Eye (tissue), 1 donor: Measurements from ENCODE around the gene CYLD.

Experiments
- DNase-seq: peaks from one replicate; pipeline ENCODE4 v3.0.0-alpha.2; 2015

Gene CYLD

GRCh38 chr16:50711862-50712559 is 29.9 kb upstream of the CYLD start:
- no peak for DNase-seq

GRCh38 chr16:50712560-50712898 is 29.4 kb upstream of the CYLD start:
- DNase-seq = no peak

GRCh38 chr16:50712956-50713355 is 28.9 kb upstream of the CYLD start:
- no peak for DNase-seq

GRCh38 chr16:50717091-50717490 is 24.8 kb upstream of the CYLD start:
- DNase-seq = no peak

- no peak for DNase-seq
Observed at GRCh38 chr16:50717494-50717893, 24.4 kb upstream of the CYLD start.

- DNase-seq = no peak
Observed at GRCh38 chr16:50718061-50718760, 23.7 kb upstream of the CYLD start.

DNA sequence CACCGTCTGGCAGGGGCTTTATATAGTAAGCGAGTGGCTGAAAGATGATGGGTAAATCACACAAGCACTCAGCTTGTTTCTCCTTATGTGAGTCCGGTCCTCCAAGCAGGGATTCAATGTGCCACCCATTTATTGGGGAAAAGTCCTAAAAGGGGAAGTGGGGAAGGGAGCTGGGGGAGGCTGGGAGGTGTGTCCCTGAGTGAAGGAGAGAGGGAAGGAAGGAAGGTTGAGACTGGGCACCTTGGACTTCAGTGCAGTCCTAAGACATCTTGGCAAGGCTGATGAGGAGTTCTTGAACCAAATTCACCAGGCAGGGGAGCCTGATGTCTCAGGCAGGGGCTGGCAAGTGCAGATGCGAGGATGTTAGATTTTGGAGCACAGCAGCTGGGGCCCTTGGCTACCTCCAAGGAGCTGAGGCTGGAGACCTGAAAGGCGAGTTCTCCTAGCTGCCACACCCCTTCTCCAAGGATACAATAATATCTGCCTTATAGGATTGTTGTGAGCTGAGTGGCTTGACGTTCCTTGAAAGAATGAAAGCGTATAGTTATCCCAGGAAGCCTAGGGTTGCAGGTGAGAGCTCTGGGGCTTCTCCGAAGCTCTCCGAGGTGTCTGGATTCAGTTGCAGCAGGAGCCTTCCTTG is 23.0 kb upstream of the CYLD start:
- no peak for DNase-seq

- DNase-seq = no peak
Observed at GRCh38 chr16:50719401-50720337, 22.2 kb upstream of the CYLD start.

DNA sequence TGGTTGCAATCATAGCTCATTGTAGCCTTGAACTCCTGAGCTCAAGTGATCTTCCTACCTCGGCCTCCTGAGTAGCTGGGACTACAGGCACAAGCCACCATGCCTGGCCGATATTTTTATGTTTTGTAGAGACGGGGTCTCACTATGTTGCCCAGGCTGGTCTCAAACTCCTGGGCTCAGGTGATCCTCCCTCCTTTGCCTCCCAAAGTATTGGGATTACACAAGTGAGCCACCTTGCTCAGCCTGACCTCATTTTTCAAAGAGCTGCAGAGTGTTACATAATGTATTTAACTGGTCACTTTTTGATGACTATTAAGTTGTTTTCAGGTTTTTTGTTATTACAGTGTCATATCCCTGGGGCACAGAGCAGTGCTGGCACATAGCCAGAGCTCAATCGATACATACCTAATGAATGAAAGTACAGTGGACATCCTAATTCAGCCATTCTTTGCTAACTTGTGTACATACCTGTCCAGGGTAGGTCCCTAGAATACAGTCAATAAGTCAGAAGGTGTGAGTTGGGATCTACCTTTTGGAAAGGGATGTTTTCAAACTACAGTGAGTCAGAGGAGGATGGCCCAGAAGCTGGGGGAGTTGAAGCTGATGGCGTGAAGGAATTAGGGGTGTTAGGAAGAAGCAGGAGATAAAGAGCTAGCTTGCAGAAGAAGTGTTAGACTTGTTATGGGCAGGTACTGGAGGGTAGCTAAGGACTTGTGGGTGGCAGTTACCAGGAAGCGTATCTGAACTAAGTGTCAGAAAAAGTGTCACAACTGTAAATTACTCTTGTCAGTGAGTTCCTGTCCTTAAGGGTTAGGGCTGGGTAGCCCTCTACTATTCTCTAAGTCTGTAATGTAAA is 20.1 kb upstream of the CYLD start:
- no peak for DNase-seq

GRCh38 chr16:50722405-50722737 is 19.5 kb upstream of the CYLD start:
- DNase-seq = no peak

DNA sequence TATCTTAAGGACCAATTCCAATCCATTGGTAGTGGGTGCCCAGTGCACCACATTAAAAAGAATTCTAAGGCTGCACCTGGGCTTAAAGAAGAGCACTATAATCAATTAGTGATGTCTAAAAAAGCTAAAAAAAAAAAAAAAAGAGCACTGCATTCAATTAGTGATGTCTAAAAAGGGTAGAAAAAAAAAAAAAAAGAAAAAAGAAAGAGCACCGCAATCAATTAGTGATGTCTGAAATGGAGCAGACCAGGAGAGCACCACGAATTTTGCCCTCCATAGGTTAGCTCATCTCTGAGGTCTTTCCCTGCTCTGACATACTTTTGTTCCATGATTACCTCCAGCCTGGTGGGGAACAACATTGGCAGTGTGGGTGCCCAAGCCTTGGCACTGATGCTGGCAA is 18.9 kb upstream of the CYLD start:
- DNase-seq = no peak

DNA sequence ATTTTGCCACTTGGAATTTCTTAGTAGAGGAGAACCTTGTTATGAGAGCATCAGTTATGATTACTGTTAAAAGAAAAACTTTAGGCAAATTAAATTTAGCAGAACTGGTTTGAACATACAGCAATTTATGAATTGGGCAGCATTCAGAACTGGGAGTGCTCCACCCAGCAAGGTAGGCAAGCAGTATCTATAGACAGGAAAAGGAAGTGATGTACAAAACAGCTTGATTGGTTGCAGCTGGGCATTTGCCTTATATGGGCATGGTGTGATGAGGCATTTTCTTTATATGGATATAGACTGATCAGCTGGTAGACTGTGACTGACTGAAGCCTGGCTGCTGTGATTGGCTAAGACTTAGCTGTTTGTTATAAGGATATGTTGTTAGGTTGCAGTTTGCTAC is 17.6 kb upstream of the CYLD start:
- no peak for DNase-seq

- DNase-seq = no peak
Observed at GRCh38 chr16:50731130-50731988, 10.5 kb upstream of the CYLD start.

- DNase-seq = peak; percentile 27
Observed at GRCh38 chr16:50731989-50732832, 9.7 kb upstream of the CYLD start.

- DNase-seq = no peak
Observed at GRCh38 chr16:50733468-50733867, 8.4 kb upstream of the CYLD start.

DNA sequence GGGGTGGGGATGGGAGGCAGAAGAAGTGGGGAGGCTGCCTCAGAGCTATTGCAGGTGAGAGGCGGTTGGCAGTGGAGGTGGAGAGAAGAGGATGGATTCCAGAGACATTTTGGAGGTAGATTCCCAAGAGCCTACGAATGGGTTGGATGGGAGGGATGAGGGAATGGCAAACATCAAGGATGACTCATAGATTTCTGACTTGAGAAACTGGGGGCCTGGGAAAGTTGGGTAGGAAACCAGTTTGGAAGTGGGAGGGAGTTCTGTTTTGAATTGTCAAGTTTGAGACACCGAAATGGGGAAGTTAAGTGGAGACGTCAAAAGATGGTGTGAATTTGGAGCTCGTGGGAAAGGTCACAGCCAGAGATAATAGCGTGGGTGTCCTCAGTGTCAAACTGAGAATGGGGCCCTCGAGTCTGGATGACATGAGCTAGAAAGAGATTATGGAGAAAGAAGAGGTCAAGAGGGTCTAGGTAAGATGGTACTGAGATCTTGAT is 6.2 kb upstream of the CYLD start:
- no peak for DNase-seq

GRCh38 chr16:50736448-50736847 is 5.4 kb upstream of the CYLD start:
- DNase-seq = no peak

DNA sequence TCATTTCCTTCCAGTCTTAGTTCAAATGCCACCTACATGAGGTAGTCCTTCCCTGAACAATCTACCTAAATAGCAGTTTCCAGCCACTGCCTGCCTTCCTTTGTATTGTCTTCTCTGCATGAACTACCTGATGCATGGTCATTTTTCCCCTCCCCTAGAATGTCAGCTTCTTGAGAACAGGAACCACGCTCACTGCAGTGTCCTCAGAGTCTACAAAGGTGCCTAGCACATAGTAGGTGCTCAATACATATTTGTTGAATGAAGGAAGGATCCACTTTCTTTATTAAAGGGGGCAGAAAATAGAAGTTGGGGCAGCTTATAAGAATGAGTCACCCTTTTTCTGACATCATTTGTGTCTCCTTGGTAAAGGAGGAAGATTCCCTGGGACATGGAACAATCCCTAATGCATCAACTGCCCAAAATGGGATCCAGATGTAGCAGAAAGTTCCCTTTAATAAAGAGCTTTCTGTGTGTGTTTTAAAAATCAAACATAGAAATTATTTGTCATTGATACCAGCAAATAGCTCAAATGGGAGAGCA is 4.4 kb upstream of the CYLD start:
- no peak for DNase-seq

DNA sequence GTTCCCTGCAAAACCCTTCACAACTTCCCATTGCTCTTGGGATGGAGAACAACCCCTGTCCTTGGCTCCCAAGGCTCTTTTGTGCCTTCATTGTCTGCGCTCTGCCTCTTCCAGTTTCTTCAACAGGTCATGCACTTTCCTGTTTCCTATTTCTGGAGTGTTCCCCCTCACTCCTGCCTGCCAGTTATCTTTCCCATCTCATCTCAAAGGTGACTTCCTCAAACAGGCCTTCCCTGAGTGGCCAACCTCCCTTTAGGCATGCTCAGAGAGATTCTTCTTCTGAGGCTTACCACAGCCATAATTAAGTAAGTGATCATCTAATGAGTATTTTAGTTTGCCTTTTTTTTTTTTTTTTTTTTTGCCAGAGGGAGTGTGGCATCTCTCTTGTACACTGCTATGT is 2.9 kb upstream of the CYLD start:
- DNase-seq = no peak

DNA sequence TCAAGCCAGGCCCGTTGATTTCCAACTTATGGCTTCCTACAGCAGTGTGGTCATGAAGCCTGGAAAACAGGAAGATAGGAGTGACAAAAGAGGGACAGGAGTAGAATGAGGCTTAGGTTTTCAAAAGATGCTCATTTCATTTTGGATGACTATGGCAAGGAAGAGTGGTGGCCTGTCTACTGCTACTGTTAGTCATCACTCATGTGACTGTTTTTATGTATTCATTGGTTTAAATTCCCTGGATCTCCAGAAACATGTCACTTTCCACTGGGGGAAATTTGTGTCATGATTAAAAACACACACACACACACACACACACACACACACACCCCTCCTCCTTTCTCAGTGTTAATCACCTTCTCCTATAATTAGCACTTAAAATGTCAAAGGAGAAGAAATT is 1.1 kb upstream of the CYLD start:
- no peak for DNase-seq
